Measurements from ENCODE around the gene STON2.

Gene STON2

GRCh38 chr14:81418057-81418790, 18.1 kb upstream of the STON2 start:
- DNase-seq (ENCODE audit: low read depth in 2 of 2) = no peak

GRCh38 chr14:81416981-81417380, 16.9 kb upstream of the STON2 start:
- DNase-seq (ENCODE audit: low read depth in 2 of 2) = no peak

GRCh38 chr14:81416194-81416952, 16.2 kb upstream of the STON2 start:
- DNase-seq (ENCODE audit: low read depth in 2 of 2) = no peak

- no peak for DNase-seq (ENCODE audit: low read depth in 2 of 2)
Measured at GRCh38 chr14:81415781-81416180, 15.7 kb upstream of the STON2 start.

- DNase-seq (ENCODE audit: low read depth in 2 of 2) = no peak
Measured at GRCh38 chr14:81414123-81414522, 14.0 kb upstream of the STON2 start.

- DNase-seq (ENCODE audit: low read depth in 2 of 2) = no peak
Measured at GRCh38 chr14:81412779-81413178, 12.7 kb upstream of the STON2 start.

- no peak for DNase-seq (ENCODE audit: low read depth in 2 of 2)
Measured at GRCh38 chr14:81408595-81408994, 8.5 kb upstream of the STON2 start.

GRCh38 chr14:81406863-81407262, 6.7 kb upstream of the STON2 start:
- no peak for DNase-seq (ENCODE audit: low read depth in 2 of 2)

- no peak for DNase-seq (ENCODE audit: low read depth in 2 of 2)
Measured at GRCh38 chr14:81402123-81402495, 2.0 kb upstream of the STON2 start.

- DNase-seq (ENCODE audit: low read depth in 2 of 2) = no peak
Measured at GRCh38 chr14:81401420-81402122, 1.4 kb upstream of the STON2 start.

- DNase-seq (ENCODE audit: low read depth in 2 of 2) = no peak
Measured at GRCh38 chr14:81400852-81401251, 728 bp upstream of the STON2 start.

- DNase-seq (ENCODE audit: low read depth in 2 of 2) = no peak
Measured at GRCh38 chr14:81398196-81398891, 1.8 kb downstream of the STON2 start.

- no peak for DNase-seq (ENCODE audit: low read depth in 2 of 2)
Measured at GRCh38 chr14:81396113-81396512, 4.0 kb downstream of the STON2 start.

GRCh38 chr14:81394739-81395138, 5.4 kb downstream of the STON2 start:
- no peak for DNase-seq (ENCODE audit: low read depth in 2 of 2)

- DNase-seq (ENCODE audit: low read depth in 2 of 2) = no peak
Measured at GRCh38 chr14:81392976-81393643, 7.0 kb downstream of the STON2 start.

- no peak for DNase-seq (ENCODE audit: low read depth in 2 of 2)
Measured at GRCh38 chr14:81392052-81392451, 8.1 kb downstream of the STON2 start.

GRCh38 chr14:81390696-81391095, 9.4 kb downstream of the STON2 start:
- DNase-seq (ENCODE audit: low read depth in 2 of 2) = no peak

- no peak for DNase-seq (ENCODE audit: low read depth in 2 of 2)
Measured at GRCh38 chr14:81388336-81388735, 11.8 kb downstream of the STON2 start.

GRCh38 chr14:81386290-81386745, 13.8 kb downstream of the STON2 start:
- DNase-seq (ENCODE audit: low read depth in 2 of 2) = no peak

GRCh38 chr14:81385886-81386285, 14.2 kb downstream of the STON2 start:
- DNase-seq (ENCODE audit: low read depth in 2 of 2) = no peak

- DNase-seq (ENCODE audit: low read depth in 2 of 2) = no peak
Measured at GRCh38 chr14:81385419-81385818, 14.7 kb downstream of the STON2 start.

Data from activated CD8-positive, alpha-beta memory T cell treated with anti-CD3 and anti-CD28 coated beads for 4 hours (primary cell).